ENCODE measurements around the gene SKOR1.

SKOR1 gene

DNA sequence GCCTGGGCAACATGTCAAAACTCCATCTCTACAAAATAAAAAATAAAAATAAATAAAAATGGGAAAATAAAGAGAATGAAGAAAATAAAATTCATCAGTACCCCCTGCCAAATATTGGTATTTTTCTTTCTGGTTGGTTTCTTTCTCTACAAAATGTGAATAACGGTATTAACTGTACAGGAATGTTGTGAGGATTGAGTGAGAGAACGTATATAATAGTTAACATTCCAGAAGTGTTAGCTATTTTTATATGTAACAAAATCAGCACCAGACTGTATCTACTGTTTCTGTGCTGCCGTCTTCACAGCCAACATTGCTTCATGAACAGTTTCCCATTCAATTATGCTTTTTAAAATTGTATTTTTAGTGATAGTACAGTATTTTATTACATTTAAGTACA lies 40.0 kb downstream of the SKOR1 start:
- Histone ChIP-seq H3K27me3 (ENCODE audit: control insufficient read depth in 2 of 2, insufficient read depth in 2 of 2, low read length in 2 of 2) (no peaks in the 10 kb centered on the region), H3K9ac (ENCODE audit: low read depth in 1 of 2, low read length in 2 of 2) (no peak overlapping the region), H3K9me3 (ENCODE audit: control insufficient read depth in 2 of 2, low read length in 2 of 2) (no peaks in the 10 kb centered on the region), H3K27ac (ENCODE audit: low read depth in 2 of 2, low read length in 2 of 2) (no peak overlapping the region), H3K4me1 (ENCODE audit: control insufficient read depth in 2 of 2, insufficient read depth in 2 of 2, low read length in 2 of 2) (peaks cover 8% of the 10 kb centered on the region in 2 donors), H3K4me3 (ENCODE audit: low read length in 2 of 2) (no peak overlapping the region), H3K36me3 (ENCODE audit: control insufficient read depth in 2 of 2, insufficient read depth in 2 of 2, low read length in 2 of 2) (no peaks in the 10 kb centered on the region)

DNA sequence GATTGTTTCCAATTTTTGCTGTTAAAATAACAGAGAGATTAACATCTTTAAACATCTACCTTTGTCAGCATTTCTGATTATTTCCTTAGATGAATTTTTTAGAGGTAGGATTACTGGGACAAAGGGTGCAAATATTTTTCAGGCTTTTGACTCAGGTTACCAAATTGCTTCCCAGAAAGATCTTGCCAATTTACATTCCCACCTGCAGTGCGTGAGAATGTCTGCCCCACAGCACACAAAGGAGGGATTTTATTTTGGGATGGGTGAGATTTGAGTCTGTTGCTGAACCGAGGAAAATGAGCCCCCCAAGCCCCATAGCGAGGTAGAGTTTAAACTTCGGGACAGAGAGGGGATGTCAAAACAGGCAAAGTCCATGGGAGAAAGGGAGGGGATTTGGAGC lies 40.5 kb downstream of the SKOR1 start:
- H3K4me3 ChIP-seq (ENCODE audit: low read length in 2 of 2), result no peak overlapping the region
- no peaks in the 10 kb centered on the region for H3K27me3 ChIP-seq (ENCODE audit: control insufficient read depth in 2 of 2, insufficient read depth in 2 of 2, low read length in 2 of 2)
- H3K36me3 ChIP-seq (ENCODE audit: control insufficient read depth in 2 of 2, insufficient read depth in 2 of 2, low read length in 2 of 2), result no peaks in the 10 kb centered on the region
- H3K27ac ChIP-seq (ENCODE audit: low read depth in 2 of 2, low read length in 2 of 2), result no peak overlapping the region
- H3K9ac ChIP-seq (ENCODE audit: low read depth in 1 of 2, low read length in 2 of 2), result no peak overlapping the region
- no peaks in the 10 kb centered on the region for H3K9me3 ChIP-seq (ENCODE audit: control insufficient read depth in 2 of 2, low read length in 2 of 2)
- peaks cover 8% of the 10 kb centered on the region in 2 donors for H3K4me1 ChIP-seq (ENCODE audit: control insufficient read depth in 2 of 2, insufficient read depth in 2 of 2, low read length in 2 of 2)

DNA sequence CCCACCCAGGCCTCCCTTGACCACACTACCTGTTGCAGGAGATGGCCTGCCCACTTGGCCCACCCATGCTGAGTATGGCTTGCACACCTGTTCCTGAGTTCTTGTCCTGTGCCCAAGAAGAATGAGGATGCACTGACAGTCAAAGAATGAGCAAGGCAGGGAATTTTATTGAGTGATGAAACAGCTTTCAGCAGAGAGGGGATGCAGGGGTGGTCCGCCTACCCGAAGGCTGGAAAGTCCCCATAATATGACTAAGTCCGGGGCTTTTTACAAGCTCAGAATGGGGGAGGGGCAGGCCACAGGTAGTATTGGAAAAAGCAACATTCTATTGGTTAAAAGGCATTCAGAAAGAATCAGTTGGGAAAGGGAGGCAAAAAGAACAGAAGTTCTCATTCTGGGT lies 44.4 kb downstream of the SKOR1 start:
- no peaks in the 10 kb centered on the region for H3K9me3 ChIP-seq (ENCODE audit: control insufficient read depth in 2 of 2, low read length in 2 of 2)
- no peaks in the 10 kb centered on the region for H3K27me3 ChIP-seq (ENCODE audit: control insufficient read depth in 2 of 2, insufficient read depth in 2 of 2, low read length in 2 of 2)
- no peaks in the 10 kb centered on the region for H3K36me3 ChIP-seq (ENCODE audit: control insufficient read depth in 2 of 2, insufficient read depth in 2 of 2, low read length in 2 of 2)

DNA sequence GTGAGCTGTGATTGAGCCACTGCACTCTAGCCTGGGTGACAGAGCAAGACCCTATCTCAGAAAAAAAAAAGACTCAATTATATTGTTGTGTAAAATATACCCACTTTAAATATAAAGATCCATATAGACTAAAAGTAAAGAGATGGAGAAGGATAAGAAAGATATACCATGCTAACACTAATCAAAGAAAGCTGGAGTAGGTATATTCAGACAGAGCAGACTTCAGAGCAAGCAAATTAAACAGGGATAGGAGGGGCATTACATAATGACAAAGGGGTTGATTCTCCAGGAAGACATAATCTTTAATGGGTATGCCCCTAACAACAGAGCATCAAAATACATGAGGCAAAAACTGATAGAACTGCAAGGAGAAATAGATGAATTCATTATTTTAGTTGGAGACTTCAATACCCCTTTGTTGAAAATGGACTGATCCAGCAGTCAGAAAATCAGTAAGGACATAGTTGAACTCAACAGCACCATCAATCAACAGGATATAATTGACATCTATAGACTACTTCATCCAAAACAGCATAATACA lies 45.6 kb downstream of the SKOR1 start:
- H3K4me1 ChIP-seq (ENCODE audit: control insufficient read depth in 2 of 2, insufficient read depth in 2 of 2, low read length in 2 of 2), result no peaks in the 10 kb centered on the region
- no peak overlapping the region for H3K9ac ChIP-seq (ENCODE audit: low read depth in 1 of 2, low read length in 2 of 2)
- no peak overlapping the region for H3K27ac ChIP-seq (ENCODE audit: low read depth in 2 of 2, low read length in 2 of 2)
- H3K27me3 ChIP-seq (ENCODE audit: control insufficient read depth in 2 of 2, insufficient read depth in 2 of 2, low read length in 2 of 2), result no peaks in the 10 kb centered on the region
- H3K9me3 ChIP-seq (ENCODE audit: control insufficient read depth in 2 of 2, low read length in 2 of 2), result no peaks in the 10 kb centered on the region
- no peak overlapping the region for H3K4me3 ChIP-seq (ENCODE audit: low read length in 2 of 2)
- H3K36me3 ChIP-seq (ENCODE audit: control insufficient read depth in 2 of 2, insufficient read depth in 2 of 2, low read length in 2 of 2), result no peaks in the 10 kb centered on the region

More for the DNA sequence above, 44.4 kb downstream of the SKOR1 start:
- no peak overlapping the region for H3K4me3 ChIP-seq (ENCODE audit: low read length in 2 of 2)
- no peaks in the 10 kb centered on the region for H3K4me1 ChIP-seq (ENCODE audit: control insufficient read depth in 2 of 2, insufficient read depth in 2 of 2, low read length in 2 of 2)
- H3K27ac ChIP-seq (ENCODE audit: low read depth in 2 of 2, low read length in 2 of 2), result no peak overlapping the region
- H3K9ac ChIP-seq (ENCODE audit: low read depth in 1 of 2, low read length in 2 of 2), result no peak overlapping the region

DNA sequence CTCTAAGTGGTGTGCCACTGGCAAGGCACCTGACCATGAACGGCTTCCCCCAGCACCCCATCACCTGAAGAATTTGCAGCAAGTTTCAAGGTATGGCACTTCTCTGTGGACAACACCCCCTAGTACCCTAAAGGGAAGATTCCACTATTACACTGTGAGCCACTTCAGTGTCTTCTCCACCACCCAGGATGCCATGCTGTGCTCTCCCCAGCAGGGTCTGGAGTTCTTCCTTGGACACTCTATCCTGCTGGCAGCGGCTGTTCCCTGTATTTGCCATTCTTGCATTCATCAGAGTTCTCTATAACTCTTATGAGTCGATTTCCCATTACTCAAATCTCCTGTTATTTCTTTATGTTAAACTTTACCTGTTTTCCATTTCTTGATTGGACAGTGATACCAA lies 48.5 kb downstream of the SKOR1 start:
- Histone ChIP-seq H3K4me3 (ENCODE audit: low read length in 2 of 2) (no peak overlapping the region), H3K27me3 (ENCODE audit: control insufficient read depth in 2 of 2, insufficient read depth in 2 of 2, low read length in 2 of 2) (no peaks in the 10 kb centered on the region), H3K4me1 (ENCODE audit: control insufficient read depth in 2 of 2, insufficient read depth in 2 of 2, low read length in 2 of 2) (no peaks in the 10 kb centered on the region), H3K9me3 (ENCODE audit: control insufficient read depth in 2 of 2, low read length in 2 of 2) (no peaks in the 10 kb centered on the region), H3K27ac (ENCODE audit: low read depth in 2 of 2, low read length in 2 of 2) (no peak overlapping the region), H3K36me3 (ENCODE audit: control insufficient read depth in 2 of 2, insufficient read depth in 2 of 2, low read length in 2 of 2) (no peaks in the 10 kb centered on the region), H3K9ac (ENCODE audit: low read depth in 1 of 2, low read length in 2 of 2) (no peak overlapping the region)

DNA sequence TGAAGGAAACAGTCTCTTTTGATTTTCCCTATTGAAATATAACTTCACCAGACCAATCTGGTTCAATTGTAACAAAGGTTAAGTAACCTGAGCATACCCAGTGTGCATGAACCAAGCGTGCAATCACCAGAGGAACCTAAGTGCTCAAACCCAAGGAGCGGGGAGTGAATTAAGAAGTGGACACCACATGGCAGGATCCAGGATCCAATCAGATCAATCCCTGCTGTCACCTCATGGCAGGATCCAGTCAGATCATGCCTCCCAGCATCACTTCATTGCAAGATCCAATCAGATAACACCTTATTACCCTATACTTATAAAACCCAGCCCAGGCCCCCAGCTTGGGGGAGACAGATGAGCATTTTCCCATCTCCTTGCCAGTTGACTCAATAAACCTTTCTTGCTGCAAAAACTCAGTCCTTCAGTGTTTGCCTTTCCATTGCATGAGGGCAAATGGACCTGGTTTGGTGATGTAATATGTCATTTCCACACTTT lies 53.5 kb downstream of the SKOR1 start:
- Histone ChIP-seq H3K27me3 (ENCODE audit: control insufficient read depth in 2 of 2, insufficient read depth in 2 of 2, low read length in 2 of 2) (no peaks in the 10 kb centered on the region), H3K9ac (ENCODE audit: low read depth in 1 of 2, low read length in 2 of 2) (no peak overlapping the region), H3K4me3 (ENCODE audit: low read length in 2 of 2) (no peak overlapping the region), H3K36me3 (ENCODE audit: control insufficient read depth in 2 of 2, insufficient read depth in 2 of 2, low read length in 2 of 2) (no peaks in the 10 kb centered on the region), H3K27ac (ENCODE audit: low read depth in 2 of 2, low read length in 2 of 2) (no peak overlapping the region), H3K9me3 (ENCODE audit: control insufficient read depth in 2 of 2, low read length in 2 of 2) (no peaks in the 10 kb centered on the region), H3K4me1 (ENCODE audit: control insufficient read depth in 2 of 2, insufficient read depth in 2 of 2, low read length in 2 of 2) (no peaks in the 10 kb centered on the region)

DNA sequence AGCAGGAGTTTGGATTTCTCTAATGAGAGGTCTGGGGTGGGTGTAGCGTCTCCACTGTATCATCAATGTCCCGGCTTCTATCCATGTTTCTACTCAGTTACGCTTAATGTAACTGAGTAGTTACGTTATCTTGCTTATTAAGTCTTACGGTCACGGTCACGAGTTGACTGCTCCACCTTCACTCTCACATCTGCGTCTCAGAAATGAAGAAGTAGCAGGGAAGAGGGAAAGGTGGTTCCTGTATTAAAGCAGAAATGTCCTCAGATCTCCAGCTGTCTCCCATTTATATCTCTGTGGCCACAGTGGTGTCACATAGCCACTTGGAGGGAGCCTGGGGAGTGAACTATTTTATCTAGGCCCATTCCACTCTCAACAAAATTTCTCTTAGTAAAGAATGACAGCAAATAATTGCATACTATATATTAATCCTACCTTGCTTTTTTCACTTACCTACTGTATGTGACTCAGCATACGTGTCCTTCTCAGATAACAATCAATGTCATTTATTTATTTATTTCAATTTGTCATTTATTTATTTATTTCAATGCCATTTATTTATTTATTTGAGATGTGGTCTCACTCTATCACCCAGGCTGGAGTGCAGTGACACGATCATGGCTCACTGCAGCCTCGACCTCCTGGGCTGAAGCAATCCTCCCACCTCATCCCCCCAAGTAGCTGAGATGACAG lies 54.3 kb downstream of the SKOR1 start:
- no peaks in the 10 kb centered on the region for H3K9me3 ChIP-seq (ENCODE audit: control insufficient read depth in 2 of 2, low read length in 2 of 2)
- H3K27me3 ChIP-seq (ENCODE audit: control insufficient read depth in 2 of 2, insufficient read depth in 2 of 2, low read length in 2 of 2), result no peaks in the 10 kb centered on the region
- no peak overlapping the region for H3K27ac ChIP-seq (ENCODE audit: low read depth in 2 of 2, low read length in 2 of 2)
- no peak overlapping the region for H3K4me3 ChIP-seq (ENCODE audit: low read length in 2 of 2)
- H3K36me3 ChIP-seq (ENCODE audit: control insufficient read depth in 2 of 2, insufficient read depth in 2 of 2, low read length in 2 of 2), result no peaks in the 10 kb centered on the region
- H3K9ac ChIP-seq (ENCODE audit: low read depth in 1 of 2, low read length in 2 of 2), result no peak overlapping the region
- H3K4me1 ChIP-seq (ENCODE audit: control insufficient read depth in 2 of 2, insufficient read depth in 2 of 2, low read length in 2 of 2), result peaks cover 0 to 5% of the 10 kb centered on the region in 2 donors

DNA sequence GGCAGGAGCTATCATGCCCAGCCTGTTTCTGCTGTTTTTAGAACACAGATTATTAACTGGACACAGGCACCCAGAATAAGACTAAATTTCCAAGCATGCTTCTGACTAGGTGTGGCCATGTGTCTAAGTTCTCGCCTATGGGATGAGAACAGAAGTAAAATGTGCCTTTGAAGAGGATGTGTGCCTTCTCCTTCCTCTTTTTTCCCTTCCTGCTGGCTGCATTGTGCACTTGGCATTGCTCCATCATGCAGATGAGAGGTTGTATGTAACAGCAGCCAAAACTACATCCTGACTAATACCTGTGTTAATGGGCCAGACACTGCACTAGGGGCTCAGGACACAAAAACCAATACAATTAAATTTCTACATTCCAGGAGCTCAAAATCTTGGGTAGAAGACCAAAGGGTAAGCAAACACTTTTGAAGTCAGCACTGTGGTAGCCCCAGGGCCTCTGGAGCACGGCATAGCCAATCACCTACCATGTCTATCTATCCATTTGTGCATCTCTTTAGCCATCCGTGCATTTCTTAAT lies 55.4 kb downstream of the SKOR1 start:
- H3K9me3 ChIP-seq (ENCODE audit: control insufficient read depth in 2 of 2, low read length in 2 of 2), result no peaks in the 10 kb centered on the region
- peaks cover 0 to 14% of the 10 kb centered on the region in 2 donors for H3K4me1 ChIP-seq (ENCODE audit: control insufficient read depth in 2 of 2, insufficient read depth in 2 of 2, low read length in 2 of 2)
- no peaks in the 10 kb centered on the region for H3K36me3 ChIP-seq (ENCODE audit: control insufficient read depth in 2 of 2, insufficient read depth in 2 of 2, low read length in 2 of 2)
- no peak overlapping the region for H3K9ac ChIP-seq (ENCODE audit: low read depth in 1 of 2, low read length in 2 of 2)
- no peaks in the 10 kb centered on the region for H3K27me3 ChIP-seq (ENCODE audit: control insufficient read depth in 2 of 2, insufficient read depth in 2 of 2, low read length in 2 of 2)
- no peak overlapping the region for H3K27ac ChIP-seq (ENCODE audit: low read depth in 2 of 2, low read length in 2 of 2)
- H3K4me3 ChIP-seq (ENCODE audit: low read length in 2 of 2), result no peak overlapping the region

DNA sequence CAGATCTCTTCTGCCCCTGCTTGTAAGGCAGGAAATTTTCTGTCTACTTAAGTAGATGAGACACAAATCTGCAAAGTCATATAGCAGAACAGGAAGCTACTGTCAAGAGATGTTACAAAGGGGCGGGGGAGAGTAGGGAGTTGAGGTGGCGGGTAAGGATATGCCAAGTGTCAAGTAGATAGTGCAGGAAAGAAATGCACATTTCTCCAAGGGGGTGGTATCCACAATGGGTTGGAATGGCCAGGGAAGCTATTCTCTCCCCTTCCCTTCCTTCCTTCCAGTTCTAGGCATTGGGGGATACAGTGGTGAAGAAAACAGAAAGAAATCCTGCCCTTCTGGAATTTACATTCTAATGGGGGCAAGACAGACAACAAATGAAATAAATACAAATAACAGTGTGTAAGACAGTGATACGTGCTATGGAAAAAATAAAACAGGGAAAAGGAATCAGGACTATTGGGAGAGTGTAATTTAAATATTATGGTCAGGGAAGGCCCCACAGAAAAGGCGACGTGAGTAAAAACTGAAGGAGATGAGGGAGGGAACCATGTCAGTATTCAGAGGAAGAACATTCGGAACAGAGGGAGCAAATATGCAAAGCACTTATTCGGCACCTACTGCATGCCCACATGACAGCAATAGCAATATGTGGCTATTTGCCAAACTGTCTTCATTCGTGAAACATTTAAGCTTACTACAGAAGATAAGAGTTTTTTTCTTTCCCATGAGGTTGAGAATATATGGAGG lies 57.4 kb downstream of the SKOR1 start:
- no peak overlapping the region for H3K27ac ChIP-seq (ENCODE audit: low read depth in 2 of 2, low read length in 2 of 2)
- peaks cover 0 to 14% of the 10 kb centered on the region in 2 donors for H3K4me1 ChIP-seq (ENCODE audit: control insufficient read depth in 2 of 2, insufficient read depth in 2 of 2, low read length in 2 of 2)

DNA sequence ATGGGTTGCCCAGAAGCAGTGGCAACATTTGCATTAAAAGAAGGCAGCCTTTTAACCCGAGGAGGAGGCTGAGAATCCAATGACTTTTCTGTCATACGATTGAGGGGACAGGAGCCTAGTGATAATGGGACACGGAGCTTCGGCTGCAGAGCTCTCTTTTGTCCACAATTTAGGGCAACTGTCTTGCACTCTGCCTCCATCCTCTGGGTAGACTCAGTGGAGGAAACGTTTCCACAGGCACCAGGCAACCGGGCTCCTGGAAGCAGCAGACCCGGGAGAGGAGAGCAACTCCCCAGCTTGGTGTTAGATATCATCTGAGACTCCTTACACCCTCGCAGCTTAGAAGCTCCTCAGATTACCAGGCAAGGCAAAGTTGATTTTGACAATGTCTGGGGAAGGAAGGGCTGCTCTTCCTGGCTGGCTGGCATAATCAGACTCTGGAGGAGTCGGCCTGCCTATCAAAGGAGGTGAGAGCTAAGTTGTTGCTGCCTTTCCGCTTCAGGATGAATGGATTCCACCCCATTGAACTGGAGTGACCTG lies 58.0 kb downstream of the SKOR1 start:
- Histone ChIP-seq H3K4me3 (ENCODE audit: low read length in 2 of 2) (no peak overlapping the region), H3K4me1 (ENCODE audit: control insufficient read depth in 2 of 2, insufficient read depth in 2 of 2, low read length in 2 of 2) (peaks cover 0 to 14% of the 10 kb centered on the region in 2 donors), H3K9me3 (ENCODE audit: control insufficient read depth in 2 of 2, low read length in 2 of 2) (no peaks in the 10 kb centered on the region), H3K27ac (ENCODE audit: low read depth in 2 of 2, low read length in 2 of 2) (no peak overlapping the region), H3K9ac (ENCODE audit: low read depth in 1 of 2, low read length in 2 of 2) (no peak overlapping the region), H3K27me3 (ENCODE audit: control insufficient read depth in 2 of 2, insufficient read depth in 2 of 2, low read length in 2 of 2) (no peaks in the 10 kb centered on the region), H3K36me3 (ENCODE audit: control insufficient read depth in 2 of 2, insufficient read depth in 2 of 2, low read length in 2 of 2) (no peaks in the 10 kb centered on the region)

More for the DNA sequence above, 57.4 kb downstream of the SKOR1 start:
- no peak overlapping the region for H3K4me3 ChIP-seq (ENCODE audit: low read length in 2 of 2)
- no peaks in the 10 kb centered on the region for H3K27me3 ChIP-seq (ENCODE audit: control insufficient read depth in 2 of 2, insufficient read depth in 2 of 2, low read length in 2 of 2)
- no peaks in the 10 kb centered on the region for H3K9me3 ChIP-seq (ENCODE audit: control insufficient read depth in 2 of 2, low read length in 2 of 2)
- no peak overlapping the region for H3K9ac ChIP-seq (ENCODE audit: low read depth in 1 of 2, low read length in 2 of 2)
- H3K36me3 ChIP-seq (ENCODE audit: control insufficient read depth in 2 of 2, insufficient read depth in 2 of 2, low read length in 2 of 2), result no peaks in the 10 kb centered on the region

Measured in mucosa of rectum (tissue), 2 donors.